ENCODE measurements around the gene PLP2. TPM values are rescaled to one million over a fixed set of nuclear protein-coding genes. Genes with fewer than 3 reads are reported as not detected.

Gene PLP2
- total and polyA plus RNA-seq, 2 of the 4 experiments (the other 2 are of a cell fraction) = 22.6 to 156 TPM

DNA sequence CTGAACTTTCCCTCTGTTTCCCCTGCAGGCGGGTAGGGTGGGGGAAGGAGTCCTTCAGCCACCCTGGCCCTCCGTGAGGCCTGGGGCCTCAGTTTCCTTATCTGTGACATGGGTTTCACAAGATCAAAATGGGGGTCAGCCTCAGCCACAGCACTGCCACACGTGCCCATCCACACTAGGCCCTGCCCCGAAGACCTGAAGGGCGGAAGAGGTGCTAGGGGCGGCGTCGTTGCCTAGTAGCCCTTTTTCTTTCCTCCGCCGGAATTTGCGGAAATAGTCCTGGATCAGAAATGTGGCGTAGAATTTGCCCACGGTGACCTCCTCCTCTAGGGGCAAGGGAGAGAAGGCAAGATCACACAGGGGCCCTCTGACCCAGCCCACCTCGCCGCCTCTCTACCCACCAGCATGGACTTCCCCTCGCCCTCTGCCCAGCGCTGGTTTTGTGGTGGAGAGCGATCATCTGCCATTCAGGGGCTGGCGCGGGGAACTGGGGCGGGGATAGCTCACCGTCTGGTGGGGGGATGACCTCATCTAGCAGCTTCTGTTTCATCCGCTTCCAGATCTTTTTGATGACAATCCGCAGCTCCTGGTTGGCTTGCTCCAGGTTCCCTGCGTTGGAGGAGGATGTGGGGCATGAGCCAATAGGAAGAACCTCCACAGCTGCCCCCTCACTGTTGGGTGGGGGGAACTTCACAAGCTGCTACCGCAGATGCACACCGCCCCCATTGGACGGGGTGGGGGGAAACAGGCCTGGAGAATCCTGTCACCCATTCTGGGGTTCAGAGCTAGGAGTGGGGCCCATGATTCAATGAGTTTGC, 37.9 kb downstream of the PLP2 start:
- POLR2A ChIA-PET (ENCODE audit: unreplicated experiment) = no interaction called here
- BruUV-seq (replicated peaks) = no TSS peak
- Histone ChIP-seq H2BK15ac (ENCODE audit: low read depth, low read length) (no peak overlapping the region), H2AK5ac (ENCODE audit: low read depth, low read length) (no peak overlapping the region), H3K18ac (ENCODE audit: low read depth, low read length) (no peak overlapping the region), H3K79me1 (ENCODE audit: low read depth in 1 of 2, low read length in 2 of 2) (no peaks in the 10 kb centered on the region), H3K27ac (ENCODE audit: insufficient read depth, low read length) (no peak overlapping the region), H3K27me3 (ENCODE audit: control insufficient read depth, insufficient read depth, low read length) (peaks cover 8% of the 10 kb centered on the region), H2BK5ac (ENCODE audit: low read depth, low read length, poor library complexity, severe bottlenecking) (no peak overlapping the region), H3K4me1 (ENCODE audit: control insufficient read depth, insufficient read depth, low read length) (no peaks in the 10 kb centered on the region), H3K23ac (ENCODE audit: low read depth, low read length) (no peak overlapping the region), H3K4ac (ENCODE audit: low read depth, low read length) (no peak overlapping the region), H3K56ac (ENCODE audit: extremely low read depth, insufficient read depth, low read length) (no peak overlapping the region), H3K9ac (ENCODE audit: low read depth, low read length) (no peak overlapping the region), H3K9me1 (ENCODE audit: insufficient read depth, low read length) (no peaks in the 10 kb centered on the region), H2AK9ac (replicated peaks; ENCODE audit: low read depth, low read length, poor library complexity) (peak overlapping the region; percentile 65), H3K4me3 (ENCODE audit: insufficient read depth, low read depth, low read length) (no peak overlapping the region), H4K5ac (ENCODE audit: low read depth, low read length) (no peak overlapping the region), H3K14ac (replicated peaks; ENCODE audit: low read depth, low read length) (no peak overlapping the region), H2BK20ac (ENCODE audit: low read depth, low read length) (no peak overlapping the region), H4K8ac (ENCODE audit: low read depth in 2 of 2, low read length in 2 of 2) (no peak overlapping the region), H3K9me3 (ENCODE audit: control insufficient read depth, insufficient read depth, low read length) (peaks cover 2% of the 10 kb centered on the region; the same call in 1 of the 2 replicates), H2BK120ac (ENCODE audit: low read depth, low read length) (no peak overlapping the region), H3K36me3 (ENCODE audit: control insufficient read depth, insufficient read depth, low read length) (no peaks in the 10 kb centered on the region), H3K4me2 (ENCODE audit: low read depth, low read length) (no peak overlapping the region), H4K20me1 (ENCODE audit: insufficient read depth, low read length) (no peaks in the 10 kb centered on the region), H2AFZ (replicated peaks; ENCODE audit: low read length, poor library complexity) (peak overlapping the region; percentile 43), H4K91ac (ENCODE audit: insufficient read depth, low read depth, low read length) (no peak overlapping the region)
- CTCF ChIA-PET = no interaction called here
- ATAC-seq (ENCODE audit: low read depth) (no peak), DNase-seq (no peak)
- in situ Hi-C loops (cut with MboI; ENCODE audit: low sequenced_read_pairs) = no loop called here
- dilution Hi-C loops (cut with HindIII; ENCODE audit: low sequenced_read_pairs, unreplicated experiment) = no loop called here
- intact Hi-C loops (cut with micrococcal nuclease) = no loop called here
- WGBS, 2 experiments (ENCODE audit: extremely low coverage in 2 of 2, insufficient read length in 1 of 2) = 20% methylated on average over 1 of the region's 28 CpGs; no CpG with 5 or more reads in 1 of the 2 experiments
- TF ChIP-seq MAZ (IDR thresholded peaks at IDR 0.05; ENCODE audit: borderline replicate concordance, low read depth, low read length) (no peak), RAD21 (IDR thresholded peaks at IDR 0.05; ENCODE audit: low read length) (no peak), NFE2L2 (IDR thresholded peaks at IDR 0.05; ENCODE audit: low read depth, low read length) (no peak), SMC3 (IDR thresholded peaks at IDR 0.05; ENCODE audit: low read depth, low read length) (no peak), RFX5 (IDR thresholded peaks at IDR 0.05; ENCODE audit: low read depth, low read length) (no peak), RCOR1 (IDR thresholded peaks at IDR 0.05; ENCODE audit: insufficient replicate concordance, low read length) (no peak), CHD1 (IDR thresholded peaks at IDR 0.05; ENCODE audit: low read depth, low read length) (no peak), BHLHE40 (IDR thresholded peaks at IDR 0.05; ENCODE audit: low read depth, low read length) (no peak), MAFK (IDR thresholded peaks at IDR 0.05; ENCODE audit: low read depth, low read length) (no peak)
- TF ChIP-seq, protein P1, sequence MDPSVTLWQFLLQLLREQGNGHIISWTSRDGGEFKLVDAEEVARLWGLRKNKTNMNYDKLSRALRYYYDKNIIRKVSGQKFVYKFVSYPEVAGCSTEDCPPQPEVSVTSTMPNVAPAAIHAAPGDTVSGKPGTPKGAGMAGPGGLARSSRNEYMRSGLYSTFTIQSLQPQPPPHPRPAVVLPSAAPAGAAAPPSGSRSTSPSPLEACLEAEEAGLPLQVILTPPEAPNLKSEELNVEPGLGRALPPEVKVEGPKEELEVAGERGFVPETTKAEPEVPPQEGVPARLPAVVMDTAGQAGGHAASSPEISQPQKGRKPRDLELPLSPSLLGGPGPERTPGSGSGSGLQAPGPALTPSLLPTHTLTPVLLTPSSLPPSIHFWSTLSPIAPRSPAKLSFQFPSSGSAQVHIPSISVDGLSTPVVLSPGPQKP (IDR thresholded peaks at IDR 0.05; ENCODE audit: borderline replicate concordance, low read depth, low read length) = no peak

Data from IMR-90 (cell line).